GM18507 (cell line): Measurements from ENCODE around the gene ANO7.
A peak's percentile ranks its signal among the peaks of the same experiment; 100 is the strongest.

Experiments used
- DNase-seq: peaks from one replicate; pipeline ENCODE4 v3.0.0; 2011; ENCODE audit warnings: low read depth; ENCODE audit not compliant: insufficient read length; ENCODE audit errors: extremely low spot score
- FAIRE-seq: peaks from 2 replicates; lab custom pipeline; 2011; peaks lifted over from hg19 to GRCh38; lab: Jason Lieb, UNC

ANO7 gene

DNA sequence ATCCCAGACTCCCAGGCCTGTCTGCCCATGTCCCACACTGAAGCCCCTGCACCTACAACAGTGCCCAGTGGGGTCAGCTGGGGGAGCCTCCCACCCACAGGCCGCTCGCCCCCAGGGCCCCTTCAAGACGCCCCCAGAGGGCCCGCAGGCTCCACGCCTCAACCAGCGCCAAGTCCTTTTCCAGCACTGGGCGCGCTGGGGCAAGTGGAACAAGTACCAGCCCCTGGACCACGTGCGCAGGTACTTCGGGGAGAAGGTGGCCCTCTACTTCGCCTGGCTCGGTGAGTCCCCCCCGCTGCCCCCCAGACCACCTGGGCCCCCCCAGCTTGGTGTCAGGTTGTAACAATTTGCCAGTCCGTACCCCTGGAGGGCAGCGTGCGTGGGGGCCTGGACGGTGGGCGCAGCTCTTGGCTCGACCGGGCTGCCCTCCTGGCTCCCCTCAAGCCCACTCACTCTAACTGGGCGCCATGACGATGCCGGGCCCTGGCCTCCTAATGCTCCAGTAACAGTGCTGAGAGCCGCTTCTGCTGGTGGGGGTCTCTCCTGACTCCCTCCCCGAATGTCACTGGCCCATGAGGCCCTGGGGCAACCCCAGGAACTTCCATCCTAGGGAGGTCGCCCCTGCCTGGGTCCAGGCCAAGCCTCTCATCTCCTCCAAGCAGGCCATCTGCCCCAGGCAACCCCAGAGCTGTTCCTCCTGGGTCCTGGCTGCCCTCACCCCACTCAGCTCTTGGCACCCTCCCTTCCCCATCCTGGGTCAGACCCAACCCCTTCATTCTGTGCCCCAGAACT lies 14.9 kb downstream of the ANO7 start:
- DNase-seq (no peak), FAIRE-seq (no peak)

DNA sequence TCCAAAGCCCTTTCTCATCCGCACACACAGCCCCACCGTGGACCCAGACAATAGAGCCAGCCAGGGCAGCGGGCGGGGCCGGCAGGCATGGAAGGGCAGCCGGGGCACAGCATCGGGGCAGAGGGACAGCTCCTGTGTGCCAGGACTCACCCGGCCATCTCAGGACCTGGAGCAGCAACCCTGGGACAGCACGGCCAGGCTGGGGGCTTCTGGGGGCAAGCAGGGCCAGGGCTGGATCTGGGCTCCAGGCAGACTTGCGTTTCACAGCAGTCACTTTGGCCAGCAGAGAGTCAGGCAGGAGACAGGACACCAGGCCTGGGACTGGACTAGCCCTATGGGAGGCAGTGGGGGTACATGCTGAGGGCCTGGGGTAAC lies 15.5 kb downstream of the ANO7 start:
- no peak for FAIRE-seq

DNA sequence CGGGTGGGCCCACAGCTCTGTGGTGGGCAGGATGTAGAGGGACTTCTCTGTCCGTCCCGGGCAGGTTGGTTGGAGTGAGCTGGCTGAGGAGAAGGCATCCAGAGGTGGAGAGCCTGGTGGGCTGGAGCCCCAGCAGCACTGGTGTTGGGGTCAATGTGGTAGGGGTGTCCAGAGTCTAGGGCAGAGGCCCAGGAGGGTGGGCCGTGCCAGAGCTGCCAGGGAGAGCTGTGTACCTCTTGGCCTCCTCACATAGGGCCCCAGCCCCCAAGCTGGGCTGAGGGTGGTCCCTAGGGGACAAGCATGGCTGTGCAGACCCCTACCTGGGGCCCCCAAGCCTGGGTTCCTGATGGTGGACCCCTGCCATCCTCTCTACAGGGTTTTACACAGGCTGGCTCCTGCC lies 16.0 kb downstream of the ANO7 start:
- no peak for DNase-seq
- no peak for FAIRE-seq

More for the DNA sequence above, 15.5 kb downstream of the ANO7 start:
- DNase-seq, result no peak

DNA sequence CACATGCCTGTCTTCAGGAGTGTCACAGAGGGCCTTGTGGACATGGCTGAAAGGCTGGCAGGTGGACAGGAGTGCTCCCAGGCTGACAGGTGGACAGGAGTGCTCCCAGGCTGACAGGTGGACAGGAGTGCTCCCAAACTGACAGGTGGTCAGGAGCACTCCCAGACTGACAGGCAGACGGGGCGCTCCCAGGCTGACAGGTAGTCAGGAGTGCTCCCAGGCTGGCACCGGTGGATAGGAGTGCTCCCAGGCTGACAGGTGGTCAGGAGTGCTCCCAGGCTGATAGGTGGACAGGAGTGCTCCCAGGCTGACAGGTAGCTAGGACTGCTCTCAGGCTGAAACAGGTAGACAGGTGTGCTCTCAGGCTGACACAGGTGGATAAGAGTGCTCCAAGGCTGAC lies 16.6 kb downstream of the ANO7 start:
- FAIRE-seq (no peak), DNase-seq (no peak)

DNA sequence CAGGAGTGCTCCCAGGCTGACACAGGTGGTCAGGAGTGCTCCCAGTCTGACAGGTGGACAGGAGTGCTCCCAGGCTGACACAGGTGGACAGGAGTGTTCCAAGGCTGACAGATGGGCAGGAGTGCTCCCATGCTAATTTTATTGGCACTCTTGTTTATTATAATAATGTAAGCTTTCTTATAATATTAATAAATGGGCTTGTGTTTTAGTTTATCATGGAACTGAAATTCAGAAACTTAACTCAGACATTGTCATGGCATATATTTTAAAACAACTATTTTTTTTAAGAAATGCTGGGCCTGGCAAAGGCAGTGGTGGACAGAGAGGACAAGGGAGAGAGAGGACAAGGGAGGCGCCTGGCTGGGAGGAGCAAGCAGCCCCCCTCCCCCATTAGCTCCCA lies 18.7 kb downstream of the ANO7 start:
- DNase-seq (no peak), FAIRE-seq (no peak)

DNA sequence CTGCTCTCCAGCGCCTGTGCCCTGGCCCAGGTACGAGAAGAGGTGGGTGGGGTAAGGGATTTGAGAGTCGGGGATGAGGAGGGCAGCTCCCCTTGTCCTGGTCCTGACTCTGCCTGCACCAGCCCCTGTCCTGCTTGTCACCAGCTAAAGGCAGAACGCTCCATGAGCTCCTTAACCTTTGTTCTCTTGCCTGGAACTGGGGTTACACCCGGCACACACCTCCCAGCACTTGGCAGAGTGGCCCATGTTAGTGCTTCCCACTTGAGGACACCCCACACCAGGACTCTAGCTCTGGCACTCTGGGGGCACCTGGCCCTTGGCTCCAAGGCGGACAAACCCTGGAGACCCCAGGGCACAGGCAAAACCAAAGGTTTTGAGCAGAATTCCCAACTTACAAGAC lies 19.2 kb downstream of the ANO7 start:
- no peak for FAIRE-seq
- DNase-seq, result no peak

DNA sequence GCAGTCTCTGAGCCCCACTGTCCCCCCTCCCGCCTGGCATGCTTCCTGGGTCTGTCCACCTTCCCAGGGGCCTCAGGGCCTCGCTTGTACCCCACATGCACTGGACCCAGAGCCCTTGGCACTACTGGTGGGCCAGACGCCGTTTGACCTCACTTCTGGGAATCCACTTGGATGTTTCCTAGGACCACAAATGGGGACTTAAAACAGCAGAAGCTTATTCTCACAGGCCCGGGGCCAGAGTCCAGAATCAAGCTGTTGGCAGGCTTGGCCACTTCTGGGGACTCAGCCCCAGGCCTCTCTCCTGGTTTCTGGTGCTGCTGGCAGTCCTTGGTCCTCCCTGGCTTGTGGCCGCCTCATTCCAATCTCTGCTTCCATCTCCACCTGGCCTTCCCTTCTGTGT lies 19.6 kb downstream of the ANO7 start:
- FAIRE-seq, result no peak
- DNase-seq, result no peak

DNA sequence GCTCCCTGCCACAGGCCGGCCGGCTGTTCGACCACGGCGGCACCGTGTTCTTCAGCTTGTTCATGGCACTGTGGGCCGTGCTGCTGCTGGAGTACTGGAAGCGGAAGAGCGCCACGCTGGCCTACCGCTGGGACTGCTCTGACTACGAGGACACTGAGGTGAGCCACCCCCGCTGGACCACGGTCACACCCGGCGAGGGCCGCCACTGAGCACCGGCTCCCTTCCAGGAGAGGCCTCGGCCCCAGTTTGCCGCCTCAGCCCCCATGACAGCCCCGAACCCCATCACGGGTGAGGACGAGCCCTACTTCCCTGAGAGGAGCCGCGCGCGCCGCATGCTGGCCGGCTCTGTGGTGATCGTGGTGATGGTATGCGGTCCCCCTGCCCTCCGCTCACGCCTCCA lies 20.8 kb downstream of the ANO7 start:
- FAIRE-seq (no peak), DNase-seq (no peak)

DNA sequence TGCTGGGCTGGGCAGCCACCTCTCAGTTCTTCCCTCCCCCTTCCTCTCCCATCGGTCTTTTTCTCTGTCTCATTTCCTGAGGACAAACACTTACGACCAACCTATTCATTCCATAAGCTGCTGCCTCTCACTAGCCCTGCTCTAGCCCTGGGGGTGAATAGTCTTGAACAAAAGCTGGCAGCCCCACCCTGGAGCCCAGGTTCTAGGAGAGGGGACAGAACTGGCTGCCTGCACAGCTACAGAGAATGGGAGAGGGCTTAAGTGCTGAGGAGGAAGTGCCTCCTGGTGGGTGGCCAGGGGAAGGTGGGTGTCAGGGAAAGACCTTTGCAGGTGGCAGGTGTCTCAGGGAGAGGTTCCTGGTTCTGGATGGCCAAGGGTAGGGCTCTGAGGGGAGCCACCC lies 22.8 kb downstream of the ANO7 start:
- DNase-seq (no peak), FAIRE-seq (no peak)

DNA sequence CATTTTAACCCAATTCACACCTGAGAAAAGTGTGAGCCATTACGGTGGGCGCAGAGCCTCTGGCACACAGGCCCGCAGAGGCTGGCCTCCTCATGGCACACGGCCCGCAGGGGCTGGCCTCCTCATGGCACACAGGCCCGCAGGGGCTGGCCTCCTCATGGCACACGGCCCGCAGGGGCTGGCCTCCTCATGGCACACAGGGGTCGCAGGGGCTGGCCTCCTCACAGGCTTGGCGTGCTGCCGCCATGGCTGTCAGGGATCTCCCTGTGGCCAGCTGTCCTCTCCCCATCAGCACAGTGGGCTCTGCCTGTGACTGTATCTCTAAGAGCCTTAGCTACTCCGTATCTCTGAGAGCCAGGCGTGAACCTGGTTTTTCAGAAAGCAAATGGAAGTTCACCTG lies 24.6 kb downstream of the ANO7 start:
- FAIRE-seq (no peak), DNase-seq (no peak)

DNA sequence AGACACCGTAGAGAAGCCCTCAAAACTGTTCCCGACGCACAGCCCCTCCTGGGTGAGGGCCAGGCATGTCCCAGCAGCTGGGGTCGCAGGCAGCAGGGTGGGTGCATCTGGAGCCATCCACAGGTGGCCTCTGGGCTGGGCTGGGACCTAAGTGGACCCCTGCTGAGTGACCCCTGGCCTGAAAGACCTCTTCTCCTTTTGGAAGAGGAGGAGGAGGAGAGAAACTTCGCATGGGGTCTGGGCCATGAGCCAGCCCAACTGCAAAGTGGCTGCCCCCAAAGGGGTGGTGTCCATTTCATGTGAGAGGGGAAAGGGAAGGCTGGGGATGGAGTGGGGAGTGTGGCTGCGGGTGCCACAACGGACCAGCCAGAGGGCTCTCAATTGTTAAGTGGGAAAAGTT lies 25.1 kb downstream of the ANO7 start:
- FAIRE-seq (no peak), DNase-seq (no peak)

DNA sequence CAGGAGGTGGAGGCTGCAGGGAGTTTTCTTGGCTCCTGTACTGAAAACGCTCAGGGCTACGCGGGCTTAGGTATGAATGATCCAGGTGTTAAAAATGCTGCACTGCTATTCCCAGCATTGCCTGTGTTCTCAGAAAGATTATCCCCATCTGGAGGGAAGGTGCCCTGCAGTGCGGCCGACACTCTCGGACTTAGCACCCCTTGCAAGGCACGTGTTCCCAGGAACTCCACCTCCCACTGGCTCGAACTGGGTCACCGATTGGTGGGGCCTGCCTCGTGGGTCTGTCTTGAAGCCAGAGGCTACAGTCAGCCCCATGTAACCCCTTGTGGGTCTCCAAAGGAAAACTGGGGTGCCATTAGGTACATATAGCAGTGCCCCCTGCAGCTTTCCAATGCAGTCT lies 25.7 kb downstream of the ANO7 start:
- no peak for FAIRE-seq
- no peak for DNase-seq

DNA sequence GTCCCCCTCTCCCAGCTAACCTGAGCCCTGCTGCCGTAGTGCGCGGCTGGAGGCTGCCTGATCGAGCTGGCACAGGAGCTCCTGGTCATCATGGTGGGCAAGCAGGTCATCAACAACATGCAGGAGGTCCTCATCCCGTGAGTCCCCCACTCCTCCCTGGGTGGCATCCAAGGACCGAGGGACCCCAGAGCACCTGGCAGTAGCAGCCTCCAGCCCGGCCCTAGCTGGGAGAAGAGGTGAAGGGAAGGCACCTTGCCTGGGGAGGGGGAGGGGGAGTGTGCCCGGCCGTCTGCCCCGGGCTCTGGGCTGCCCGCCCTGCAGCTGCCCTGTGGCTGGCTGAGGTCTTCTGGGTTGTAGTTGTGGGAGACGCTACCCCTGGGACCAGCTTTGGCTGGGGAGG lies 26.3 kb downstream of the ANO7 start:
- DNase-seq (no peak), FAIRE-seq (no peak)

DNA sequence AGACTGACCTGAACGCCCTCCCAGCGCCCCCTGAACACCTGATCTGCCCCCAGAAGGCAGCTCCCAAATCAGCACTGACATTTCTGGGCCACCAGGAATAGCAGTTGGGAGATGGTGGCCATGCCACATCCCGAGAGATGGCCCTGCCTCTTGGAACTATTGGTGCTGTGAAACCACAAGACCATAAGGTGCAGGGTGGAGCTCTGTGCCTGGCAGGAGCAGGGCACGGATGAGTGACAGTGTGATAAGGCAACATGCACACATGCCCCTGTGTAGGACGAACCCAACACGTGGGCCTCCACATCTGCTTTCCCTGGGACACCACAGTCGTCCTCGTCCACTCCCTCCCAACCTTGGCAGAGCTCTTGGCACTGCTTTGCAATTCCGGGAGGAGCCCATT lies 26.9 kb downstream of the ANO7 start:
- DNase-seq, result no peak
- no peak for FAIRE-seq

DNA sequence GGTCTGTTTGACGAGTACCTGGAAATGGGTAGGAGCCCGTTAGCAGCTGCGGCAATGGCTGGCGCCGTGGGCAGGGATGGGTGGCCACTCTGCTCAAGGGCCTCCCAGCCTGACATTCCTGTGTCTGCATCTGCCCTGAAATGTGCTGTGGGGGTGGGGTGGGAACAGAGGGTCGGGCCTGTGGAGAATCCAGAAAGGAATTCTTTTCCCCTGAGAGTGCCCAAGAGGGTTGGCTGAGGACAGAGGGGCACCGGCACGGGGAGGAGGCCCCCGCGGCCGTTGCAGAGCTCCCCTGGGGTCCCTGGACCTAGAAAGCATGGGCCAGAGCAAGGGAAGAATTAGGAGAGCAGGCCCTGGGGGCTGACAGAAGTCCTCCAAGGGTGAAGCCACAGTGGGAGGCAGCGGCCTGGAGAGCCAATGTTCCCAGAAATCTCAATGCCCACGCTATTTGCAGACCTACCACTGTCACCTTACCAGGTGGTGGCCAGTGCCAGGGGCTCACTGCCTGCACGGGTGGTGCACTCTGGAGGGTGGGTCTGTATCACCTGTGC lies 27.8 kb downstream of the ANO7 start:
- FAIRE-seq (no peak), DNase-seq (no peak)

DNA sequence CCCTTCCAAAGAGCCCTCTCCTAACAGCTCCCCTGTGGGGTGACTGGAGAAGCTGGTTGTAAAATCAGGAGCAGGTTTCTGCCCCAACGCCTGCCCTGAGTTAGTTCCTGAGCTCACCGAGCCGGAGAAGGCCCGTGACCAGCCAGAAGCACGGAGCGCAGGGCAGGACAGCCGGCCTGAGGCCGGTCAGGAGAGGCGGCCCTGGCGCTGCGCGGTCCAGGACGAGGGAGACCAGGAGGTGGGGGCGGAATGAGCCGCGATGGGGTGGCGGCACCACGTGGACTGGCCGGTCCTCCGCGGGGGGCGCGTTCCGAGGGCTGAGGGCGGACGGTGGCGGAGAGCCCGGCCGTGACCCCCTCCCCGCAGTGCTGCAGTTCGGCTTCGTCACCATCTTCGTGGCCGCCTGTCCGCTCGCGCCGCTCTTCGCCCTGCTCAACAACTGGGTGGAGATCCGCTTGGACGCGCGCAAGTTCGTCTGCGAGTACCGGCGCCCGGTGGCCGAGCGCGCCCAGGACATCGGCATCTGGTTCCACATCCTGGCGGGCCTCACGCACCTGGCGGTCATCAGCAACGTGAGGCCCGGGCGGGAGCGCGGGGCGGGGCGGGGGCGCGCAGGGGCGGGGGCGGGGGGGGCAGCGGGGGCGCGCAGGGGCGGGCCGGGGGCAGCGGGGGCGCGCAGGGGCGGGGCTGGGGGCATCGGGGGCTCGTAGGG lies 29.0 kb downstream of the ANO7 start:
- peak; percentile 68 for DNase-seq
- FAIRE-seq, result no peak

DNA sequence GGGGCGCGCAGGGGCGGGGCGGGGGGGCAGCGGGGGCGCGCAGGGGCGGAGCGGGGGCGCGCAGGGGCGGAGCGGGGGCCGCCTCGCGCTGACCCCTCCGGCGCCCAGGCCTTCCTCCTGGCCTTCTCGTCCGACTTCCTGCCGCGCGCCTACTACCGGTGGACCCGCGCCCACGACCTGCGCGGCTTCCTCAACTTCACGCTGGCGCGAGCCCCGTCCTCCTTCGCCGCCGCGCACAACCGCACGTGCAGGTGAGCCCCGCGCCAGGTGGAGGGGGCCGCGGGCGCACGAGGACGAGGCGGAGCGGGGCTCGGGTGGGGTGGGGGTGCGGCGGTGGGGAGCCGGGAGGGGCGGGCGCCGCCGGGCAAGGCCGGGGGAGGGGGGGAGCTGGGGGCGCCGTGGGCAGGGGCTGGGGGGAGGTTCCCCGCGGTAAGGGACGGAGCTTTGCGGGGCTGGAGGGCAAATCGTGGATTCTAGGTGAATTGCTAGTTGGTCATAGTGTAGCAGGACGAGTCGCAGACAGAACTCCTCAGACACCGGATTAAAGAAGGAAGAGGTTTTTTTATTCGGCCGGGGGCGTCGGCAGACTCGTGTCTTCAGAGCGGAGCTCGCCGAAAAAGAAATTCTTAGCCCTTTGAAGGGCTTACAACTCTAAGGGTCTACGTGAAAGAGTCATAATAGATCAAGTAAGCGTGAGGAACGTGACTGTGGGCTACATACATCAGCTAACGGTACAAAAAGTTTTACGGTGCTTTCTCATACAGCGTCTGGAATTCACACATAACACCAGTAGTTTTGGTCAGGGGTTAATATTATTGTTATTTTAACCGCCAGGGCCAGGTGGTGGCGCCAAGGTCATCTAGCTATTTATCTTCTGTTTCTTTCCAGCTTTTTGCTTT lies 29.9 kb downstream of the ANO7 start:
- peak; percentile 68 for FAIRE-seq

DNA sequence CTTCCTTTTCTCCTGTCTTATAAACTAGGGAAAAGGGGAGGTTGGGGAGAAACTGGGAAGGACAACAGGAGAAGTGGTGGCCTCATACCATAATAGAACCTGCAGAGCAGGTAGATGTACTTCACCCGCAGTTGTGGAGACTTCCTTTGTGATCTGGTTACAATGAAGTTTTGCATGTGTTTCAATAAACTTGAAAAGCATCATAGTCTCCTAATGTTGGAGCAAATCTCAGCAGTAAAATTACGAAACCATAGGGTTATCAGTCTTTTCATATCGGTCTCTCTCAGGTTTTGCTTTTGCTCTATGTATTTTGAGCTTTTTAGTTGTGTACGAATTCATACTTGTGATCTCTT lies 30.5 kb downstream of the ANO7 start:
- DNase-seq (no peak), FAIRE-seq (no peak)

More for the DNA sequence above, 29.9 kb downstream of the ANO7 start:
- DNase-seq, result peak; percentile 25

DNA sequence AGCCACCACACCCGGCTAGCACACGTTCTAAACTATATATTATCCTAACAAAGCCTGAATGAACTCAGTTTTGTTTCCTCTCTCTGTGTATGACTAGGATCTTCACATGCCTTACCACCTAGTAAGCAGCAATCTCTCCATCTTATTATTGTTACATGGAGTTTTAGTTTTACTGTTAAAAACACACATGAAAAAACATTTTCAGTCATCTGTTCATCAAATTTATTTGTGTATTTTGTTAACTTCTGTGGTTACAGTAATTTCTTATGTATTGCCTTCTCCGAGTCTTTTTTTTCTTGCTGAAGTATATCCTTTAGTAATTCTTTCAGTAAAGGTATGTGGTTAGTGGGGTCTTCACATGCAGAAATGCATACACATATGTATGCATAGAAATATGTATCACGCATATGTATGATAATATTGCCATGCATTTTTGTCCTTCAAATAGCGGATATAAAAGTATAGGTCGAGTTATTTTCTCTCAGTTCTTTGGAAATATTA lies 31.4 kb downstream of the ANO7 start:
- DNase-seq (no peak), FAIRE-seq (no peak)
